ENCODE results near the gene DEGS2.

Gene DEGS2

GRCh38 chr14:100127853-100128455, 31.5 kb downstream of the DEGS2 start:
- H3K4me3 Mint-ChIP-seq: no peak overlapping the region
- H3K4me1 Mint-ChIP-seq: peaks cover 15% of the 10 kb centered on the region
- no peaks in the 10 kb centered on the region for H3K9me3 Mint-ChIP-seq
- peaks cover 4% of the 10 kb centered on the region for H3K27me3 Mint-ChIP-seq (ENCODE audit: low read depth, poor library complexity)
- no peak overlapping the region for H3K27ac Mint-ChIP-seq
- peaks cover 32% of the 10 kb centered on the region for H3K36me3 Mint-ChIP-seq (ENCODE audit: low read depth)
- no peak for DNase-seq
- TF ChIP-seq, protein P1, sequence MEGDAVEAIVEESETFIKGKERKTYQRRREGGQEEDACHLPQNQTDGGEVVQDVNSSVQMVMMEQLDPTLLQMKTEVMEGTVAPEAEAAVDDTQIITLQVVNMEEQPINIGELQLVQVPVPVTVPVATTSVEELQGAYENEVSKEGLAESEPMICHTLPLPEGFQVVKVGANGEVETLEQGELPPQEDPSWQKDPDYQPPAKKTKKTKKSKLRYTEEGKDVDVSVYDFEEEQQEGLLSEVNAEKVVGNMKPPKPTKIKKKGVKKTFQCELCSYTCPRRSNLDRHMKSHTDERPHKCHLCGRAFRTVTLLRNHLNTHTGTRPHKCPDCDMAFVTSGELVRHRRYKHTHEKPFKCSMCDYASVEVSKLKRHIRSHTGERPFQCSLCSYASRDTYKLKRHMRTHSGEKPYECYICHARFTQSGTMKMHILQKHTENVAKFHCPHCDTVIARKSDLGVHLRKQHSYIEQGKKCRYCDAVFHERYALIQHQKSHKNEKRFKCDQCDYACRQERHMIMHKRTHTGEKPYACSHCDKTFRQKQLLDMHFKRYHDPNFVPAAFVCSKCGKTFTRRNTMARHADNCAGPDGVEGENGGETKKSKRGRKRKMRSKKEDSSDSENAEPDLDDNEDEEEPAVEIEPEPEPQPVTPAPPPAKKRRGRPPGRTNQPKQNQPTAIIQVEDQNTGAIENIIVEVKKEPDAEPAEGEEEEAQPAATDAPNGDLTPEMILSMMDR (IDR thresholded peaks at IDR 0.05): no peak

DNA sequence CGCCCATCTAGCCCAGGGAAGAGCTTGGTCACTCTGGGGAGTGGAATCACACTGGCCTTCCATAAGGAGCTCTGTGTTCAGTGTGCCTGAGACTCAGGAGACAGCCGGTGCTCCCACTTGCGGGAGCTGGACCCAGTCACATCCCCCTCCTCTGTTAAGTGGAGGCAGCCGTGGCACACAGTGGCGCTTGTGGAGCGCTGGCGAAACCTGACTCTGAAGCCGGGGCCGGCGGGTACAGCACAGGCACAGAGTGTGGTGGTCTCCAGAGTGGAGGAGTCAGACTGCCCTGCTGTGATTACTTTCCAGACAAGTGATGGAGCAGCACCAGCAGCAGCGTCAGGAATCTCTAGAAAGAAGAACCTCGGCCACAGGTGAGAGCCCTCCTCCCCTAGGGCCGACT, 33.0 kb downstream of the DEGS2 start:
- Mint-ChIP-seq H3K27me3 (ENCODE audit: low read depth, poor library complexity) (peaks cover 4% of the 10 kb centered on the region), H3K9me3 (no peaks in the 10 kb centered on the region), H3K27ac (no peak overlapping the region), H3K4me1 (peaks cover 12% of the 10 kb centered on the region), H3K36me3 (ENCODE audit: low read depth) (peaks cover 31% of the 10 kb centered on the region), H3K4me3 (no peak overlapping the region)
- no peak for DNase-seq
- TF ChIP-seq, protein P1 (IDR thresholded peaks at IDR 0.05): no peak

DNA sequence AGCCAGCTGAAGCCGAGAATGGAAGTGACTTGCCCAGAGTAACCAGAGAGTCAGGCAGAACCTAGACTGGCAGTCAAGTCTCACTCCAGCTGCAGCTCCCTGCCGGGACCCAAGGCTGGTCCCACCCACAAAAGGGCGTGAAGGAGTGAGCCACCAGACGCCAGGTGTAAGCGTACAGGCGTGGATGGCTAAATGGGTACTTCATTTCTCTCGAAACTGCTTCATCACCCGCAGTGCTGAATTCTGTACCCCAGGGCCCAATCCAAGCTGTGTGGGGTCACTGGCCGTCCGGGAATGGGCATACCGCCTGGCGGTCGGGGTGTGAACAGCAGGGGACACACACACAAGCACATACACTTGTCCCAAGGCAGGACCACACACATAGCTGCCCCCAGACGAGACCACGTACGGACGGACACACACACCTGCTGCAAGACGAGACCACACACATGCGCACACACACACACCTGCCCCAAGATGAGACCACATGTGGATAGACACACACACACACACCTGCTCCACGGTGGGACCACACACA, 34.8 kb downstream of the DEGS2 start:
- H3K27me3 Mint-ChIP-seq (ENCODE audit: low read depth, poor library complexity): peaks cover 4% of the 10 kb centered on the region
- H3K4me3 Mint-ChIP-seq: no peak overlapping the region

GRCh38 chr14:100123618-100124017, 35.8 kb downstream of the DEGS2 start:
- TF ChIP-seq, protein P1 (IDR thresholded peaks at IDR 0.05): no peak
- no peaks in the 10 kb centered on the region for H3K9me3 Mint-ChIP-seq

More for the DNA sequence above, 34.8 kb downstream of the DEGS2 start:
- H3K27ac Mint-ChIP-seq: no peak overlapping the region
- TF ChIP-seq, protein P1 (IDR thresholded peaks at IDR 0.05): no peak
- peaks cover 6% of the 10 kb centered on the region for H3K4me1 Mint-ChIP-seq
- peaks cover 25% of the 10 kb centered on the region for H3K36me3 Mint-ChIP-seq (ENCODE audit: low read depth)
- no peak for DNase-seq
- H3K9me3 Mint-ChIP-seq: no peaks in the 10 kb centered on the region

DNA sequence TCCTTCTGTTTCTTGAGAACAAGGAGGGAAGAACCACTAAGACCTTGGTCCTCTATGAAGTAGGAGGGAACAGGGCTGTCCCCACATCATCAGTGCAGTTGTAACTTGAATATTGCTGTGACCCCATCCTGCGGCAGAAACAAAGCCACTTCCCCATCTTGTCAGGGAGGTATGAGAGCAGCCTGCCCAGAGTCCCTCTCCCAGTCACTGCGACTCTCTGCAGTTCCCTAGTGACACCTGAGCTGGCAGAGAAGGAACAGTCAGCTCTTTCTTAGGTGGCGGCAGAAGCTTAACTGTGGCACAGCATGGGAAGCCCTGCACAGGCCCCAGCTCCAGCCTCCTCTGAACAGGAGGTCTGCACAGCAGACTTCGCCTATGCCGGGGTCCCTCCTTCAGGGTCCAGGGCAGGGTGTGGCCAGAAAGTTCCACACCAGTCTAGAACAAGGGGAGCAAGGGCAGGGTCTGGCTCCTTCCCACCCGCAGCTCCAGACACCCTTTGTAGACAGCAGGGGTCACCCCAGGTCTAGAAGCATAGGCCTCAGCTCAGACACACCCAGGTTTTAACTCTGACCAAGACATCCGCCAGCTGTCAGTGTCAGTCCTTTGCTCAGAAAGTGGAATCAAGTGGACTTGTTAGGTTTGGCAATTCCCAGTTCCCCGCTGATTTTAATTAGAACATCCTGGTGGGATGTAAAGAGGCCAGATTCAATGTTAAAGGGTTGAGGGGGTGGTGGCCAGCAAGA, 36.8 kb downstream of the DEGS2 start:
- H3K36me3 Mint-ChIP-seq (ENCODE audit: low read depth): peaks cover 26% of the 10 kb centered on the region
- TF ChIP-seq, protein P1 (IDR thresholded peaks at IDR 0.05): no peak

More at GRCh38 chr14:100123618-100124017, 35.8 kb downstream of the DEGS2 start:
- H3K36me3 Mint-ChIP-seq (ENCODE audit: low read depth): peaks cover 22% of the 10 kb centered on the region
- H3K27ac Mint-ChIP-seq: no peak overlapping the region
- no peak overlapping the region for H3K4me3 Mint-ChIP-seq
- peaks cover 4% of the 10 kb centered on the region for H3K27me3 Mint-ChIP-seq (ENCODE audit: low read depth, poor library complexity)
- no peak for DNase-seq
- peaks cover 13% of the 10 kb centered on the region for H3K4me1 Mint-ChIP-seq

More for the DNA sequence above, 36.8 kb downstream of the DEGS2 start:
- Mint-ChIP-seq H3K4me3 (no peak overlapping the region), H3K4me1 (peaks cover 20% of the 10 kb centered on the region), H3K27ac (no peak overlapping the region), H3K27me3 (ENCODE audit: low read depth, poor library complexity) (peaks cover 4% of the 10 kb centered on the region), H3K9me3 (no peaks in the 10 kb centered on the region)
- no peak for DNase-seq

Data from nephron progenitor cell (in vitro differentiated cells).